ENCODE measurements around the gene DGKA.

The DGKA gene

DNA sequence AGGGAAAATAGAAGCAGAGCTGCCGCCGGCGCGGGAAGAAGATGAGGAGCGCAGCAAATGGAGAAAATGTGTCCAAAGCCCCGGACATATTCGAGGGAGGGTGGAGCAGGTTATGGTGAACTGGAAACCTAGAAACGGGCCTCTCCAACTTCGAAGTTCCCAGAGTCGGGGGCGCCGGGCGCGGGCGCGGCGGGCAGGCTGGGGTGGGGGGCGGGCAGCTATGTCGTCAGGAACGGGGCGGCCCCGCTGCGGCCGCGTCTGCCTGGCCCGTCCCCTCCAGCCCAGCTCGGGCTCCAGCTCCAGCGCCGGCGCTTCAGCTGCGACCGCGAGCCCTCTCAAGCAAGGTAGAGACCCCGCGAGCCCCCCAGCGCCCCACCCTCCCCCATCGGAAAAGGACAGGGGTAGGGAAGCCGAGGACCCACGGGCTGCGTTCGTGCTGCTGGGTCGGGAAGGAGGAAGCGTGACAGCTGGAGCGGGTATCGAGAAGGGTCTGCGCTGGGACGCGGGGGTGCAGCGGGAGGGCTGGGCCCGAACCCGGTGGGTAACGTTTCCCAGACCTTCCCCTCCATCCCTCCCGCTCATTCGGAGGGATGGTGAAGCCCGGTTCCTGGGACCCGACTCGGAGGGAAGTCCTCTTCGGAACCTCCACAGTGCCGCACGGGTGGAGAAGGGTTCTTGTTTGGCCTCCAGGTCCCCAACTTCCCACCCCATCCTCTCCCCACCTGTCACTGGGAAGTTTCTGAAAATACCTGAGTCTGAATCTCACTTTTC is 1.0 kb downstream of the DGKA start:
- DNase-seq (ENCODE audit: low read depth, low spot score), result peak; percentile 10

DNA sequence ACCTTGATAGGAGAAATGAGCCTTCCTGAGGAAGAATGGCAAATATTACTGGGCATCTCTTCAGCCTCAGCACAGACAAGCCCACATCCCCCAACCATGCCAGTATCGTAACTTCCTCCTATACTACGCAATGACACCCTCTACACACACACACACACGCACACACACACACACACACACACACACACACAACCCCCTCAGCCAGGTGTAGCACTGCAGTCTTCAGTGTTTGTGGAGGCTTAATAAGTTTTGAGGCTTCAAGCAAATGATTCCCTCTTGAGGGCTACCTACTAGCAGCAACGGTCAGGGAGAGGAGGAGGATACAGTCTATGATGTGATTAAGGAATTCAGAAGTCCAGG is 1.6 kb downstream of the DGKA start:
- peak; percentile 4 for DNase-seq (ENCODE audit: low read depth, low spot score)

DNA sequence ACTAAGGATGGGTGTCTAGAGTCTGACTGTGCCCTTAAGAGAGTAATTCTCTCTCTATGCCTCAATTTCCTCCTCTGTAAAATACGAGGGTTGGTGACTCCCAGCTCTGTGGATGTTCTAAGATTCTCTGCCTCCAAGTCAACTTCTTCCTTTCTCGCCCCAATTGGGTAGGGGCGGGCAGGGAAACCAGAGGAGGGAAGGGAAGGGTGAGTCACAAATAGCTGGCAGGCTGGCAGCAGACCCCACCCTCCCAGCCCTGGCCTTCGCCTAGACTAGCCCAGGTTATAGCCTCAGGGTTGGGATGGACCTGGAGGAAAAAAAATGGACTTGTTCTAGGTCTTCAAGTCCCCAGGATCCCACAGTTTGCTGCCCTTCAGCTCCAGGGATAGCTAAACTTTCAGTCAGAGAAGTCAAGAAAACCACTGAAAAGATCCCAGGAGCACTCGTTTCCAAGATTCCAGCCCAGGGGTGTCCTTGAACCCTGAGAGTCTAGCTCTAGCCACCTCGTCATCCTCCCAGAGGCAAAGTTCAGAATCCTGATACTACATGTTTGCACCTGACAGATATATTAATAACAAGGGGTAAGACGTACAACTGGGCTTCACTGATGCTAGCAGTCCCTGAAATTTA is 2.3 kb downstream of the DGKA start:
- peak; percentile 44 for DNase-seq (ENCODE audit: low read depth, low spot score)

DNA sequence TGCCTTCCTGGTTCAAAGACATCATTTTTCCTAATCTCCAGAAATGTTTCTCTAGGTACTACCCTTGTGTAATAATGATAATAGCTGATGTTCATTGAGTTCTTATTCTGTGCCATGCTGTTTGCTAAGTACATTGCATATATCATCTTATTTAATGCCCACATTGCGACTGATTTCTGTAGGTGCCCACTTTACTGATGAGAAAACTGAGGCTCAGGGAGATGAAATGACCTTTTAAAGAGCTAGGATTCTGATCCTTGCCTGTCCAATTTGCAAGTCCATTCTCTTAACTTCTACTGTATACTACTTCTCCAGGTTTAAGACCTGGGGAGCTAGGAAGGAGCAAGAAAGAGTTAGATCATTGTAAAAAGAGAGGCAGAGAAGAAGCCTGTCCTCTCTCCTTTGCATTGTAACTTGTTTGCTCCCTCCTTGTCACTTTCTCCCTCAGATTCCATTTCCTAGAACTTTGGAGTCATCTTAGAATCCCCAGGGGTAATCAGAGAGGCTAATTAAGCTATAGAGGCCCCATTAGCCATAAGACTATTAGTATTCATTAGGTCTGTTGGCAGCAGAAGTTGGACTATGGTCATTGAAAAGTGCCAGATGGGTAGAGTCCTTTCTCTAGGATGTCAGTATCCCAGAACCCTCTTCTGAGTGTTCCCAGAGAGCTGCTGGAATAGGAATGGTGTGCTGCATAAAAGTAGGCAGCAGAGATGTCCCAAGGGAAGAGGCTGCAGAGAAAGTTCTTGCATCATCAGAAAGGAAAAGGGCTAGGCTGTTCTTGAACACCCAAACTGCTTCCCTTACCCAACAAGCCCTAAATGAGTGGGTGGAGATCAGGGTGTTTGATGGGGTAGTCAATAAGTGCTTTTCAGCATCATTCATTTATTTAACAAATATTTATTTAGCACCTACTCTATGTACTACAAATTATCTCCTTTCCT is 3.1 kb downstream of the DGKA start:
- DNase-seq (ENCODE audit: low read depth, low spot score), result no peak

DNA sequence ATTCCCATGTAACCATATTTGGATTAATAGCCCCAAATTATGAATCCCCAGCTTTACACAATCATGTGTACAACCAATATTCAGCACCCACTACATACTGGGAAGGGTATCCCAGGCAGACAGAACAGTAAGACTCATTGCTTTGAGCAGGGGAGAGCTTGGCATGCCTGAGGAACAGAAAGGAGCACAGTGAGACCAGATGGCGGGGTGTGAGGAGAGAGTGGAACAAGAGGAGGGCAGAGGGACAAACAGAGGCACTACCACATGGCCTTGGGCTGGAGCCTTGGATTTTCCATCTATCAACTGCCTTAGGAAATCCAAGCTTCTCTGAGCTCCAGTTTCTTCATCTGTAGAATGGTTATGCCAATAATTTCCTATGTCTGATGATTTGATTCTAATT is 3.8 kb downstream of the DGKA start:
- DNase-seq (ENCODE audit: low read depth, low spot score), result no peak

DNA sequence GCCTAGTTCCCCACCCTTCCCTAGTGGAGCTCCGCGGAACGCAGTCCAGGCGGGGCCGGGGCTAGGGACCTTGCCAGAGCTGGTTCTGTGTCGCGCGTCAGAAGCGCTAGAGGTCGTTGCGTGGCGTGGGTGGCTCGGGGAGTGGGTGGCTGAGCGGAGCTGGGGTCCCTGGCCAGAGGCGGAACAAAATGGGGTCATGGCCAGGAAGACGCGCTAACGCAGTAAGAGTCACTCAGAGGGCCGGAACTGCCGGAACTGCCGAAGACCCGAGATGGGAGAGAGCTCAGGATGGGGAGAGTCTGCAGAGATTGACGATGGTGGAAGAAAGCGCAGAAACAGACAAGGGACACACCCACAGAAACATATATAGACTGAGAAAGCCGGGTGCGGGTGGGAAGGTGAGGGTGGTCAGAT is 4.8 kb downstream of the DGKA start:
- DNase-seq (ENCODE audit: low read depth, low spot score), result no peak

DNA sequence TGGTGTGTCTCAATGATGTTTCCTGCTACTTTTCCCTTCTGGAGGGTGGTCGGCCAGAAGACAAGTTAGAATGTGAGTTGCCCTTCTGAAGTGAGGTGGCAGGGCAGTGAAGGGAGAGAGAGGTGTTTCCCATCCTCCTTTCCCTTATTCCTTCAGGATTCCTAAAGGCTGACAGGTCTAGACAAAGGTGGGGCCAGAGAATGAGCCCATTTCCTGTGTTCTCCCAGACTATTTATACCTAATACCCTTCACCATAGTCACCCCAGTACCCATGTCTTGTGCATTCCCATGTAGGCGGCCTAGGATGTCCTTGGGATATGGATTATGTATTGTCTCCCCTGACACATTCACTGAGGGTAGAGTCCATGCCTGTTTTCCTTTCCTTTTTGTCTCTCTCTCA is 7.0 kb downstream of the DGKA start:
- no peak for DNase-seq (ENCODE audit: low read depth, low spot score)

DNA sequence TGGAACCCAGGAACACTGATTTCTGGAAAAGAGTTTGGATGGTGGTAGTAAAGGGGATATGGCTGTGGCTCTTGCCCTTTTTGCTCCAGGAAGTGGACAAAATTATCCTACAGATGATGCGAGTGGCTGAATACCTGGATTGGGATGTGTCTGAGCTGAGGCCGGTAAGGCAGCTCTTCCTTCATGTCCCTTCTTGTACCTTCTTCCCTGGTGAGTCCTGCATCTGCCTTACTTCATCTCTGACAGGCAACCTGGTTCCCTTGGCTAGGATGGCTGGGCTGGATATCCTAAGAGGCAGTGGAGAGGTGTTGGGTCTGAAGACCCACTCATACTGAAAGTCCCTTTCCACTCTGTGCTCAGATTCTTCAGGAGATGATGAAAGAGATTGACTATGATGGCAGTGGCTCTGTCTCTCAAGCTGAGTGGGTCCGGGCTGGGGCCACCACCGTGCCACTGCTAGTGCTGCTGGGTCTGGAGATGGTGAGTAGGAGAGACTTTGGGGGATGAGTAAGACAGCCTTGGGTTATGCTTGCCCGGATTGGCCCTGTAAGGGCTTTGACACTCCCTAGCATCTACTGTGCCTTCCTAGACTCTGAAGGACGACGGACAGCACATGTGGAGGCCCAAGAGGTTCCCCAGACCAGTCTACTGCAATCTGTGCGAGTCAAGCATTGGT is 8.0 kb downstream of the DGKA start:
- DNase-seq (ENCODE audit: low read depth, low spot score), result no peak

DNA sequence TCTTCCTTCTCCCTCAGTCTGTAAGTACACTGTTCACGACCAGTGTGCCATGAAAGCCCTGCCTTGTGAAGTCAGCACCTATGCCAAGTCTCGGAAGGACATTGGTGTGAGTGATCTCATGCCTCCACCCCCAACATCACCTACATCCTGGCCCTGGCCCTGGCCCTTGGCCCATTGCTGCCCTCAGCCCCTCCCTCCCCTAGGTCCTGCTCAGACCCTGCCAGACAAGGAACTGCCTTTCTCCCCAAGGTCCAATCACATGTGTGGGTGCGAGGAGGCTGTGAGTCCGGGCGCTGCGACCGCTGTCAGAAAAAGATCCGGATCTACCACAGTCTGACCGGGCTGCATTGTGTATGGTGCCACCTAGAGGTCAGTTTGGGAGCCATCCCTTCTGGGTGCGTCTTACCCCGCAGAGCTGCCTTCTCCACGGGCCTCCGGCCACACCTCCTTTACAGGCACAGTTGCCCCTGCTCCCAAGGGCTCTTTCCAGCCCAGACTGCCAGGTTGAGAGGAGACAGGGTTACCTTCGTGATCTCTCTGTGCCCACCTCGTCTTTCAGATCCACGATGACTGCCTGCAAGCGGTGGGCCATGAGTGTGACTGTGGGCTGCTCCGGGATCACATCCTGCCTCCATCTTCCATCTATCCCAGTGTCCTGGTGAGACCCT is 9.2 kb downstream of the DGKA start:
- peak; percentile 93 for DNase-seq (ENCODE audit: low read depth, low spot score)

DNA sequence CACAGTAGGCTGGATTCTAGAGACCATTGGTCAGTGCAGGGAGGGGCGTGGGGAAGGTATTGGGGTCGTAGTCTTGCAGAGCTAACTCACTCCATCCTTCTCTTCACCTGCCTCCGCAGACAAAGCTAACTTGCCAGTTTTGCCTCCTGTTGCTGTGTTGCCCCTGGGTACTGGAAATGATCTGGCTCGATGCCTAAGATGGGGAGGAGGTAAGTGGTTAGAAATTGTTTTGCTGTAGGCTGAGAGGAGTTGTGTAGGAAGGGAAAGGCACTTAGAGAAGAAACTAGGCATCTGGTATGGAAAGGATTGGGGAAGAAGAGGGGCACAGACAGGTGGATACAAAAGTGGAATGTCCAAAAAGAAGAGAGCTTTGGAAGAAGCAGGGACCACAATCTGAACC is 11.1 kb downstream of the DGKA start:
- DNase-seq (ENCODE audit: low read depth, low spot score), result no peak

DNA sequence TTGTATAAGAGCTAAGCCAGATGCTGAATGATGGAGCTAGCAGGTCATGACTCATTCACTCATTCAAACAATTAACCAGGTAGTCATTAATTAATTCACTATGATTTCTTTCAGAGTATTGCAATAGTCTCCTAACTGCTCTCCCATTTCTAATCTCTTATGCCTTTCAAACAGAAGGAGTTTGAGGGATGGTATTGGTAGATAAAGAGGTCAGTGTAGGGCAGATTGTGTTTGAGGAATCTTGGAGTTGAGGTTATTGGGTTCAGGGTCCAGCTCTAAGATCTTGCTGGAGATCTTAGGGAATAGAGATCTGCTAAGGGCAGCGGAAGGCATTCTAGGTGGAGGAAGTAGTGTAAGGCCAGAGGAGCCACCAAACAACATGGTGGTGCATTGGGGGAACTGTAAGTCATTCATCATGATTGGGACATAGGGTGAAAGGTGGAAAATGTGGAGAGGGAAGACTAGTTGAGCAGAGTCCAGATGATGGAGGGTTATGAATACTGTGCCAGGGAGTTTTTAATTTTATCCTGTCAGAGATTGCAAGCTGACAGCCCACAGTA is 11.7 kb downstream of the DGKA start:
- no peak for DNase-seq (ENCODE audit: low read depth, low spot score)

DNA sequence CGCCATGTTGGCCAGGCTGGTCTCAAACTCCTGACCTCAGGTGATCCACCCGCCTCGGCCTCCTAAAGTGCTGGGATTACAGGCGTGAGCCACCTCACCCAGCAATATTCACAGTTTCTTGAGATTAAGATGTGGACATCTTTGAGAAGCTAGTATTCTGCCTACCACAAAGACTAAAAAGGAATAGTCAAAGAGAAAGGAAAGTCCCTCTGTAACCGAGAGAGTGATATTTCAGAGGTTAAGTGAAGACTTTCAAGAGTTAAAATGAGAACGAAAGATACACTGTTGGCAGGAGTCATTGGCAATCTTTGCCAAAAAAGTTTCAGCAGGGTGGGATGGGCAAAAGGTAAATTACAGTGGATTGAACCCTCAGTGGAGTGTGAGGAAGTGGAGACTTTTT is 15.6 kb downstream of the DGKA start:
- no peak for DNase-seq (ENCODE audit: low read depth, low spot score)

DNA sequence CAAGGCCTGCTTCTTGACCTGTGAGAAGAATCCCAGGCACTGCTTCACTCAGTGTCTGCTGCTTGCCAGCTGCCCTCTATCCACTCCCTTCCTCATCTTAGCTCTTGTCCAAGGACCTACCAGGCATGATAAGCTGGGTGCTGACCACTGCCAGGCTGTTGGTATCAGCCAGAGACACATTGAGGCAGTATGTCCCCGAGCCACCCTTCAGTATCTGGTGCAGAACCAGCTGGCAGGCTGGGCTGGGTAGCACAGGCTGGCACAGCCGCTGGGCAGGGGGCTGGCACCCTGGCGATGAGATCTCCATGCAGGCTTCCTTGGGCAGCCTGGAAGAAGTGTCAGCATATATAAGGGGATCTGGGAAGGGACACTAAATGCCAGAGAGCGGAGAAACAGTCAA is 24.4 kb downstream of the DGKA start:
- DNase-seq (ENCODE audit: low read depth, low spot score), result no peak

DNA sequence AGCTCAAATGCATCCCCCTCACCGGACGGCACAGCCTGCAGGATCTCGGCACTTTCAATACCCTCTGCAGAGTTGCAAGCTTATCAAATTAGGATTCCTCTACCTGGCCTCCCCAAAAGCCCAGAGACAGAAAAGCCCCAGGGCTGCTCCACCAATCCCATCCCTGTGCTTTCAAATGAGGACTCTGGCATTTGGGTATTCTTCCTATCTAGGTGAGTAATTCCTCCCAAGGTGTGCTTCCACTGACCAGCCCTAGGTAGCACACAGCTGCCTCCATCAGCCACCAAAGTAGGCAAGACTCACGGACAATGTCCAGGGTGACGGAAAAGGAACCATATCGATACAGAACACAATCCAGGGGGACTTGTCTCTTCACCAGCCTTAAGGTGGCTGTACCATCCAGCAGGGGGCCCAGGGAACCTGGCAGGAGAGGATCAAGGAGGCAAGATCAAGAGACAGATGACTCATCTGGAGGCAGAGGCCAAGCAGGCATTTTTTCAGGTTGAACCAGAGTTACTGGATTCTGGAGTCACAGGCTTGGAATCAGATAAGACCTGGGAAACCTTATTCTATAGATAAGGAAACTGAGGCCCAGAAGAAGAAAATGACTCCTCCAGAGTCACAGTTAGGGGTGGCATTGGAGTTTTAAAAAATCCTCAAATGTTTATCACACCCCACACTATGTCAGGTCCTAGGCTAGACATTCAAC is 25.0 kb downstream of the DGKA start:
- DNase-seq (ENCODE audit: low read depth, low spot score), result peak; percentile 87

DNA sequence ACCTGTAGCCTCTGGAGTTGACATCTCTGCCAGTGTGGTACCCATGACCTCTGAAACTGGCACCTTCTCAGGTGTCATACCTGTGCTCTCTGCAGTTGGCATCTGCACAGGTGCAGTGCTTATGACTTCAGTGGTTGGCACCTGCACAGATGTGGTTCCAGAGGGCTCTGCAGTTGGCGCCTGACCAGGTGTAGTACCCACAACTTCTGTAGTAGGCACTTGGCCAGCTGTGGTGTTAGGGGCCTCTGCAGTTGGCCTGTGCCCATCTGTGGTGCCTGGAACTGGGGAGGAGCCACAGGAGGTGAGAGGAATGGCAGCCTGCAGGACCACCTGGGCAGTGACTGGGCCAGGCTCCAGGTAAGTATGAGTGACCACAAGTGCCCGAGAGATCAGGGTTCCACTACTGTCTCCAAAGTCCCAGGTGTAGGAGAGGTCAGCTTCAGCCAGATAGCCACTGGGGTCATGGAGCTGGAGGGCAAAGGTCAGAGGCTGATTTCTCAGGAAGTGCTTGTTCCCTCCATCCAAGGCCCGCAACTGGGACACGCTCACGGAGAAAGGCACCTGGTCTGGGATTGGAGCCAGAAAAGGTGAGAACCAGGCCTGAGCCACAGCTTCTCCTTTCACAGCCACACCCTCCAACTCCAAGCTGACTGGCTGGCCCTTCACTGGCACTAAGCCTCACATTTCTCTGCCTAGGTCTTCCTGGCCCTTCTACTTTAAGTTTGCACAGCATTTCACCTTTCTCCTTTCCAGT is 26.3 kb downstream of the DGKA start:
- DNase-seq (ENCODE audit: low read depth, low spot score), result no peak

DNA sequence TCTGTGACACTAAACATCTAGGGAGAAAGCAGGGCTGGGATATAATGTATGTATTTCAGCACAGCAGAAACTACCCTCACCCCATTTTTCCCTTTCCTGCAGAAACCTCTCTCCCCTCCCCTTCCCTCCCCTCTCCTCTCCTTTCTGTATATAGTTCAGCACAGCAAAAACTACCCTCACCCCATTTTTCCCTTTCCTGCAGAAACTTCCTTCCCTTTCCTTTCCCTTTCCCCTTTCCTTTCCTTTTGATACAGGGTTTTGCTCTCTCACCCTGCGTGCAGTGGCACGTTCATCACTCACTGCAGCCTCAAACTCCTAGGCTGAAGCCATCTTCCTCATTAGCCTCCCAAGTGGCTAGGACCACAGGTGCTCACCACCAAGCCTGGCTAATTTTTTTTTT is 32.8 kb downstream of the DGKA start:
- no peak for DNase-seq (ENCODE audit: low read depth, low spot score)

DNA sequence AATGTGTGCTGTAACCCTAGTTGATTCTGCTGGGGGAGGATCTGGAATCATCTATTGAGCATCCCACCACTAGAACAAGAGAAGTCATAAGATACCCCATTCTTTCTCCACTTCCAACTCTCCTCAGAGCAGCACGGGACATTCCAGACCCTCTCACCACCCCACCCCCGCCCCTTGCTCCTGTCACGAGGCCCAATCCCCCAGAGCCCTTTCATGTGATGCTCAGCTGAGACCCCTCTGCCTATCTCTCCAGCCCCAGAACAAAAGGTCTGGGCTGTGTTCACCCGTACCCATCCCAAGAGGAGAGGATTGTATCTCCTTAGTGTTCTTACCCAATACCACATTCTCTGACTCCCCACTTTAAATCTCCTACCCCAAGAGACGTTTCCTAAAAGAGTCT is 34.3 kb downstream of the DGKA start:
- DNase-seq (ENCODE audit: low read depth, low spot score), result no peak

DNA sequence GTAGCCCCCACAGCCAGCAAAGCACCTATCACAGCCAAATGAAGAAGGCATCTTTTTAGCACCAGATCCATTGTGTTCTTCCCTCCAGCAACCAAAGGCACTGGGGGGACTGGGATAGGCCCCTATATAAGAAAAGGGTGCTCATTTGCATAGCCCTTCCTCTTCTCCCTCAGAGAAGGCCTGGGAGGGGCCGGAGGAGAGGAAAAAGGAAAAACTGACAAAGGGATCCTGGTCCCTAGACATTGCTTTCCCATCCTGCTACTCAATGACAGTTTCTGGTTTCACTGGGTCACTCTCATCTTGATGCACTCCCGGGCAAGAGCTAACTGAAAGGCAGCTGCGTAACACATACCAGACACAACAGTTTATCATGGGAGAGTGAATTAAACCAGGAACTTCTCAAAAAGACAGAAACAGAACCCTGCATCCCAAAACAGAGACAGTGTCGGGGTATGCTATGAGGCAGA is 35.0 kb downstream of the DGKA start, which contains the start of gene PMEL:
Gene PMEL, minus strand, starts transcription at position 102 of the 467 bp plus-strand sequence. Its CDS starts 31 bp downstream, at position 71.
- DNase-seq (ENCODE audit: low read depth, low spot score), result no peak
